Measurements from ENCODE around the gene KIF3A.

Gene KIF3A

DNA sequence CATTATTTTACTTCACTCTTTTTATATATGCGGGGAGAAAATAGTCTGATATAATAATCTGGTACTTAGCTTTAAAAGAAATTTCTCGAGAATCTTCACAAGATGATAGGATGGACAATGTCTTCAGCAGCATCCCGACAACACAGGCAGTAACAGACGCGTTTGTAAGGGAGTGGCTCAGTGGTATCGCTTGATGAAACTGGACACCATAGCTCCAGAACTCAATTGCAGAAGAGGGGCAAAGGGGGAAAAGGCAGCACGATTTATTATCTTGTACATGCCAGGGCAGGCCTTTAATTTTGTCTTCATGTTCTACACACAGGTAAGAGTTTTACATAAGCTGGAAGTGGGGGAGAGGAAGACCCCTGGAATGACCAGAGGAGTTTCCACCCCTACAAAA is 47.8 kb downstream of the KIF3A start:
- TF ChIP-seq CTCF (conservative IDR thresholded peaks at IDR 0.05; ENCODE audit: control insufficient read depth, insufficient read depth, low read depth, low read length) = no peak
- no peak overlapping the region for H3K4me3 ChIP-seq (ENCODE audit: control insufficient read depth, low read depth, low read length)
- DNase-seq (ENCODE audit: low read depth) = no peak

DNA sequence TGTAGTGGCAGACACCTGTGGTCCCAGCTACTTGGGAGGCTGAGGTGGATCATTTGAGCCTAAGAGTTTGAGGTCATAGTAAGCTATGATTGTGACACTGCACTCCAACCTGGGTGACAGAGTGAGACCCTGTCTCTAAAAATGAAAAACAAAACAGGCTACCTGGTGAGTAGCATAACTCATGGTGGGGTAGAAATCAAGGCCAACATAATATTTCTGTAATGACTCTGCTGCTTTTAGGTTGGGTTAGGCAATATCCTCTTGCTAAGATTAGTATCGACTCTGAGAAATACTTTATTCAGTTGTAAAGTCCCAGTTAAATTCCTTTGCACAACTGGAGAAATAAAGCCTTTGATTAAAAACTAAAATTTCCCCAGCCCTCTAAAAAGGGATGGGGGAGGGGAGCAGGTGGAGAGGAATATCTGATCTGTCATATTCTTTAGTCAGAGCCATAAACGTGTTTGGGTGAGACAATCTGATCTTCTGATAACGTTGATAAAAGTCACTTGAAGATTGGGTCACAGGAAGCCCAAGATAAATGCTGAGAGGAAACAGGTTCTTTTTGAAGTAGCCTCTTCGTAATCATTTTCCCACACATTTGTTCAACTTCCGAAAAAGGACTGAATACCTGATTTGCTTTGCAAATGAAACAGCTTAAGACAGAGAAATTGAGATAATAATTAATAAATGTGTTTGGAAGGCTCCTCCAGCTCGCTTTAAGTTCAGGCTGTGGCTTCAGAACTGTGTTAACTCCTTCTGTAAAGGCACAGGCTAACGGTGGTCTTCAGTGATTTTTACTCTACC is 48.6 kb downstream of the KIF3A start:
- TF ChIP-seq CTCF (conservative IDR thresholded peaks at IDR 0.05; ENCODE audit: control insufficient read depth, insufficient read depth, low read depth, low read length) = no peak
- DNase-seq (ENCODE audit: low read depth) = no peak
- H3K4me3 ChIP-seq (ENCODE audit: control insufficient read depth, low read depth, low read length) = no peak overlapping the region

DNA sequence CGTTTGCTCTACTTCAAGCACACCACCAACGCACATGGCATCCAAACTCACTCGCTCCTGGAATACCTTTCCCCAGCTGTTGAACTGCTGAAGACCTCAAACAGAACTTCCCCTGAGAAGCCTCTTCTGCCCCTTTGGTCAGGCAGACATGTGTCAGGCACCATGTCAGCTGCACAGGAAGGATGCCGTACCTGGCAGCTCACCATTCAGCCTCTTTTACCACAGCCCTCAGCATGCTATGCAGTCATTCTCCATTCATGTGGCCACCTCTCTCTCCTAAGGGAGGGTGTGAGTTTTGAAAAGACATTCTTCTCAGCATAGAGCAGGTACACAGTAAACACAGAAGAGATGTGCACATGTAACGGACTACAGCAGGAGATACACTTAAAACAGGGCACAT is 49.4 kb downstream of the KIF3A start:
- H3K4me3 ChIP-seq (ENCODE audit: control insufficient read depth, low read depth, low read length) = no peak overlapping the region
- no peak for TF ChIP-seq CTCF (conservative IDR thresholded peaks at IDR 0.05; ENCODE audit: control insufficient read depth, insufficient read depth, low read depth, low read length)
- DNase-seq (ENCODE audit: low read depth) = no peak

- no peak overlapping the region for H3K4me3 ChIP-seq (ENCODE audit: control insufficient read depth, low read depth, low read length)
- DNase-seq (ENCODE audit: low read depth) = no peak
- no peak for TF ChIP-seq CTCF (conservative IDR thresholded peaks at IDR 0.05; ENCODE audit: control insufficient read depth, insufficient read depth, low read depth, low read length)
These were observed 51.2 kb downstream of the KIF3A start for GRCh38 chr5:132686193-132686592.

DNA sequence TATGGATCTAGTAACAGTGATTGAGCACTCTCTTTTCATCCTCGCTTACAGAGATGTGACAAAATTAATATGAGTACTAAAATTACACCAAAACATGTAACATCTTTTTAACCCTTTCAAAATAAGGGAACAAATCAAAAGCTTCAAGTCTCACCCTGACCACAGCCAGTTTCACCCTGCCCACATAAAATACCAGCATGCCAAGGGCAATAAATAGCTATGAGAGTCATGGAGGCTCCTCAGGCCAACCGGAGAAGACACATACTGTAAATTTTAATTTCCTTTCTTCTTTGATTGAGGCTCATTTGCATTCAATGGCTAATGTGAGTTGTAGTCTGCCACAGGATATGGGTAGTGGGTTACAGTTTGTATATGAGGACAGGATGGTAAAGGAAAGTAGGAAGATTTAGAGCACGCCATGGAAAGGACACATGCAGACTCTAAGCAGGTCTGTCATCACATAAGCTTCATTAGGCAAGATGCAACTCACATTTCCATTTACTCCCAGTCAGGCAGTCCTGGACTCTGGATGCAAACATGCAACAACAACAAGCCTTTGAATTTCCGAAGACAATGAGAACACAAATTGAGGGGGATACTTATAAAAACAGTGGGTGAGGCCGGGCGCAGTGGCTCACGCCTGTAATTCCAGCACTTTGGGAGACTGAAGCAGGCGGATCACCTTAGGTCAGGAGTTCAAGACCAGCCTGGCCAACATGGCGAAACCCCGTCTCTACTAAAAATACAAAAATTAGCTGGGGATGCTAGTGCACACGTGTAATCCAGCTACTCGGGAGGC is 52.2 kb downstream of the KIF3A start:
- no peak for TF ChIP-seq CTCF (conservative IDR thresholded peaks at IDR 0.05; ENCODE audit: control insufficient read depth, insufficient read depth, low read depth, low read length)
- no peak overlapping the region for H3K4me3 ChIP-seq (ENCODE audit: control insufficient read depth, low read depth, low read length)
- DNase-seq (ENCODE audit: low read depth) = no peak

DNA sequence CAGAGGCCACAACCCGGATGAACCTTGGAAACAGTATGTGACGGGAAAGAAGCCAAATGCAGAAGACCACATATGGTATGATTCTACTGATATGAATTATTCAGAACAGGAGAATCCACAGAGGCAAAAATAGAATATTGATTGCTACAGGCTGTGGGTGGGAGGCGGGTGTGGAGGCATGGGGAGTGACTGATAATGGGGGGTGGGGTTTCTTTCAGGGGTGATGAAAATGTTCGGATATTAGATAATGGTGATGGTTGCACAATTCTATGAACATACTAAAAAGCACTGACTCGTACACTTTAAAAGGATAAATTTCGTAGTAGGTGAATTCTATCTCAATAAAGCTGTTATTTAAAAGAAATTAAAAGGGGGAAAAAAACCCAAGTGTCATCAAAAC is 52.9 kb downstream of the KIF3A start:
- DNase-seq (ENCODE audit: low read depth) = peak; percentile 33

More for the DNA sequence above, 52.9 kb downstream of the KIF3A start:
- no peak overlapping the region for H3K4me3 ChIP-seq (ENCODE audit: control insufficient read depth, low read depth, low read length)
- no peak for TF ChIP-seq CTCF (conservative IDR thresholded peaks at IDR 0.05; ENCODE audit: control insufficient read depth, insufficient read depth, low read depth, low read length)
